Upper lobe of right lung (tissue), 1 donor: ENCODE data around the gene EDEM3. TPM values are rescaled to one million over a fixed set of nuclear protein-coding genes. Genes with fewer than 3 reads are reported as not detected.

Experiments used
- ATAC-seq: fragments of 200-7000 bp; cut with Tn5 transposase; one replicate; pipeline ENCODE4 v1.9.1; 2020; ENCODE audit warnings: mild to moderate bottlenecking, moderate library complexity
- DNase-seq: peaks from one replicate; pipeline ENCODE4 v3.0.0-alpha.2; 2020
- H3K27ac ChIP-seq: fragments of 200-600 bp; one replicate; pipeline ENCODE4 v1.8.0; 2022
- H3K27me3 ChIP-seq: fragments of 200-600 bp; one replicate; pipeline ENCODE4 v1.8.0; 2022; ENCODE audit warnings: mild to moderate bottlenecking
- H3K36me3 ChIP-seq: fragments of 200-600 bp; one replicate; pipeline ENCODE4 v1.8.0; 2022
- H3K4me1 ChIP-seq: fragments of 200-600 bp; one replicate; pipeline ENCODE4 v1.8.0; 2022
- H3K4me3 ChIP-seq: fragments of 200-600 bp; one replicate; pipeline ENCODE4 v1.8.0; 2022; ENCODE audit warnings: mild to moderate bottlenecking
- H3K9me3 ChIP-seq: fragments of 200-600 bp; one replicate; pipeline ENCODE4 v1.8.0; 2022
- intact Hi-C: fragments of 100-400 bp; cut with DNase I; formaldehyde crosslinking; loops from one replicate; pipeline ENCODE4 v1.11.0; 2022
- total RNA-seq: library from RNA; stranded (reverse); fragmentation: NEBNext Ultra II Directional; extraction: Animal tissue kit (Norgen Biotek cat#: 25700); gene quantifications from one replicate; pipeline ENCODE4 v1.2.1, GENCODE V29; 2021
- TF ChIP-seq, protein P1 (sequence below): fragments of 200-600 bp; IDR thresholded peaks from one replicate; pipeline ENCODE4 v1.8.0; 2022; ENCODE audit warnings: antibody characterized with exemption
- donor health status: DM: no; HTN: yes; CAD: no; lungs with severe emphysema.

Gene EDEM3
- total RNA-seq, 1 donor from 2014 or later = 43.6 TPM

DNA sequence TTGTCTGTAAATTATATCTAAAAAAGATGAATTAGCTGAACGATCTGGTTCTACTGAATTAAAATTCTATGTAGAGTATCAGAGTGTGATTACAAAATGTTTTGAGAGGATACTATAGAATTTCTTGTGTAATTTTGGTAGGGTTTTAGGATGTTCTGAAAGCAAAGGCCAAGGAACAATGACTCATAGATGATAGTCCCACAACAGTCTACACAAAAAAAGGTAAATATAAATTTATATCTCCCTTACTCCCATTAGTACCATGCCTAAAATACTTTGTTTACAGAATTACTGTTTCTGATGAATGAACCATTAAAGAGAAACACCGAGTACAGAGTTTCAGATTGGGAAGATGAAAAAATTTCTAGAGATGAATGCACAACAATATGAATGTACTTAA lies 9.5 kb downstream of the EDEM3 start:
- Histone ChIP-seq H3K36me3 (no peaks in the 10 kb centered on the region), H3K27ac (no peak overlapping the region), H3K4me1 (peaks cover 23% of the 10 kb centered on the region), H3K9me3 (no peaks in the 10 kb centered on the region), H3K4me3 (no peak overlapping the region), H3K27me3 (no peaks in the 10 kb centered on the region)
- TF ChIP-seq, protein P1, sequence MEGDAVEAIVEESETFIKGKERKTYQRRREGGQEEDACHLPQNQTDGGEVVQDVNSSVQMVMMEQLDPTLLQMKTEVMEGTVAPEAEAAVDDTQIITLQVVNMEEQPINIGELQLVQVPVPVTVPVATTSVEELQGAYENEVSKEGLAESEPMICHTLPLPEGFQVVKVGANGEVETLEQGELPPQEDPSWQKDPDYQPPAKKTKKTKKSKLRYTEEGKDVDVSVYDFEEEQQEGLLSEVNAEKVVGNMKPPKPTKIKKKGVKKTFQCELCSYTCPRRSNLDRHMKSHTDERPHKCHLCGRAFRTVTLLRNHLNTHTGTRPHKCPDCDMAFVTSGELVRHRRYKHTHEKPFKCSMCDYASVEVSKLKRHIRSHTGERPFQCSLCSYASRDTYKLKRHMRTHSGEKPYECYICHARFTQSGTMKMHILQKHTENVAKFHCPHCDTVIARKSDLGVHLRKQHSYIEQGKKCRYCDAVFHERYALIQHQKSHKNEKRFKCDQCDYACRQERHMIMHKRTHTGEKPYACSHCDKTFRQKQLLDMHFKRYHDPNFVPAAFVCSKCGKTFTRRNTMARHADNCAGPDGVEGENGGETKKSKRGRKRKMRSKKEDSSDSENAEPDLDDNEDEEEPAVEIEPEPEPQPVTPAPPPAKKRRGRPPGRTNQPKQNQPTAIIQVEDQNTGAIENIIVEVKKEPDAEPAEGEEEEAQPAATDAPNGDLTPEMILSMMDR = no peak
- ATAC-seq = no peak
- no peak for DNase-seq
- intact Hi-C loops = no loop called here

DNA sequence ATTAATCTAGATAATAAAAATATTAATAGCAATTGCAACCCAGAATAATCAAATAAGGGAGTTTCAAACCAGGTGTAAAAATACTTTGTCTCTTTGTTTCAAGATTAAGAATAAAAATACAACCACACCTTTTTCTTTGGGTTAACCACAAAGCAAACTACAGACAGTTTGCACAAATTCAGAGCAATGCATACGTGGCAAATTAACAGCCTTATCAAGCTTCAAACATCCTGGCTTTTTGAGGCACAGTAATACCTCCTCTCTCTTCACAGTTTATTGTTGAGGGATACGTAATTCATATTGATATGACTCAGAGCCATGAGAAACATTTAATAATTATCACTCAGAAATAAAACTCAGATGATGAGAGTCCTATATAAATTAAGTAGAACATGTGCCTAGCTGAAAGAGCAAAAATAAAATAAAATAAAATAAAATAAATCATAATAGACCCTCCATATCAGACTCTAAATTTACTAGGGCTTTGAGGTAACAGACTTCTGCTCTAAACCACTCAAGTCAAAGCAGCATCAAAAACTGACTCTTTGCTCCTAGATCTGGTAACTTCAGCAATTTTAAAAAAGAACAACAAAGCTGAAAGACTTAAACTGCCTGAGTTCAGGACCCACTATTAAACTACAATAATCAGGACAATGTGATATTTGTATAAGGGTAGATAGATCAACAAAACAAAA lies 11.4 kb downstream of the EDEM3 start:
- H3K4me1 ChIP-seq = peaks cover 28% of the 10 kb centered on the region
- TF ChIP-seq, protein P1 = no peak
- H3K4me3 ChIP-seq = no peak overlapping the region
- H3K9me3 ChIP-seq = no peaks in the 10 kb centered on the region
- intact Hi-C loops = no loop called here
- no peaks in the 10 kb centered on the region for H3K36me3 ChIP-seq
- no peaks in the 10 kb centered on the region for H3K27me3 ChIP-seq
- DNase-seq = no peak
- no peak for ATAC-seq
- no peak overlapping the region for H3K27ac ChIP-seq

DNA sequence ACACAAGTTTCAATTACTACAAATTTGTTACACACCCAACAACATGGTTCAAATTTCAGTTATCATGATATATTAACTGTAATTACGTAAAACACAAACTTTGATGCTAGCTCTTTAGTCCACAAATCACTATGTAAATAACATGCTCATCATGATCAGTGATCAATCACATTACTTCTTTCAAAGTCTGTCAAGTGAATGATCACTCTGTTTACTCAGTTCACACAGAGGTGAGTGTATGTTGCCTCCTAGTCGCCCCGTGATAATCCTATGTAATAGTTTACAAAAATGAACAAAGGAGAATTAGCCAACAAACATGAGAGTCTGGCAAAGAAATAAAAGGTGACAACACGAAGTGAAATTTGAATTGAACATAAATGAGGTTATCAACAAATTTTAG lies 14.3 kb downstream of the EDEM3 start:
- Histone ChIP-seq H3K27ac (no peak overlapping the region), H3K4me3 (no peak overlapping the region), H3K36me3 (peaks cover 20% of the 10 kb centered on the region), H3K27me3 (no peaks in the 10 kb centered on the region), H3K4me1 (peaks cover 11% of the 10 kb centered on the region), H3K9me3 (no peaks in the 10 kb centered on the region)
- no peak for ATAC-seq
- DNase-seq = no peak
- intact Hi-C loops = no loop called here
- TF ChIP-seq, protein P1 = no peak

DNA sequence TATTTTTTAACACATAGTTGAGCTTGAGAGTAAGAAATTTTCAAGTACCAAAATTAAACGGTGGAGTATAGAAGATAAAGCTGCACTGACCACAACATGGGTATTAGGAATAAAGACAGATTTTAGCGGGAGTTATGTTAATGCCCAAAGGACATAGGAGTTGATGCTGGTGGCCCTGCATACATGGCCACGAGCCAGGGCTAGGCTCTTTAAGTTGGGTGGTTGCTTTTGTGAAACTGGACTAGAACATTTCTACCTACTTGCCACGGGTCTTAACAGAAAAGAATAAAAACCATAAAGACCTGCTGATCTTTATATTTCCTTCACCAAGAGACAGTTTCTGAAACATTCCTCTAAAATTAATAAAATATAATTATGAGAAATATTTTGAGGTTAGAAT lies 14.9 kb downstream of the EDEM3 start:
- Histone ChIP-seq H3K9me3 (no peaks in the 10 kb centered on the region), H3K27ac (no peak overlapping the region), H3K36me3 (peaks cover 26% of the 10 kb centered on the region), H3K4me3 (no peak overlapping the region), H3K27me3 (no peaks in the 10 kb centered on the region), H3K4me1 (peaks cover 5% of the 10 kb centered on the region)
- ATAC-seq (no peak), DNase-seq (no peak)
- TF ChIP-seq, protein P1 = no peak
- intact Hi-C loops = no loop called here

DNA sequence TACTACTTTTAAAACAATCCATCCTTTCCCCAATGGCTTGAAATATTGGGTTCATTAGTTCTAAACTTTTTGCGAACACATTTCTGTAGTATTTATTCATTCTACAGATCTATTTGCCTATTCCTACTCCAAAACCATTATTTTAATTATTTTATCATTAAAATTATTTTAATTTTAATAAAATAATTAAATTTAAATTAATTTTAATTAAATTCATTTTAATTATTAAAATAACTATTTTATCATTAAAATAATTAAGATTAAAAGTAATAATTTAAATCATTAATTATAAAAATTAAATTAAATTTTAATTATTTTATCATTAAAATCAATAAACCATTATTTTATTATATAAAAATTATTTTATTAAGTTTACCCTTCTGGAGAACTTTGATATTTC lies 15.6 kb downstream of the EDEM3 start:
- no peak overlapping the region for H3K4me3 ChIP-seq
- no peak for DNase-seq
- TF ChIP-seq, protein P1 = no peak
- ATAC-seq = no peak
- H3K4me1 ChIP-seq = peaks cover 5% of the 10 kb centered on the region
- peaks cover 32% of the 10 kb centered on the region for H3K36me3 ChIP-seq
- no peak overlapping the region for H3K27ac ChIP-seq
- H3K9me3 ChIP-seq = no peaks in the 10 kb centered on the region
- intact Hi-C loops = no loop called here
- H3K27me3 ChIP-seq = no peaks in the 10 kb centered on the region

DNA sequence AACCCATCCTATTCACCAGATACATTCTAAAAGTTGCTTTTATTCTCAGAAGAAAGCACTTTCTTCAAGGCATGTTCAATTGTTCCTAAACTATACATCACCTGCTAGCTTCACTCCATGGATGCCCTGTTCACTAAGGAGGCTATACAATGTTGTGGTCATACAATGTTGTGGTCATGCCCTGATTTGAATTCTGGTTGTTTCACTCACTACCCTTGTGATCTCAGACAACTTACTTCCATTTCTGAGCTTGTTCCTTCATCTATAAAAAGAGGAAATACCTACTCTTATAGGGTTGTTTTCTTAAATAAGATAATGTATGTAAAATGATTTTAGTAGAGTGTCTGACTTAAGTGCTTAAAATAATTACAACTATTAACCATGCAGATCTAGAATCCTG lies 19.7 kb downstream of the EDEM3 start:
- peaks cover 61% of the 10 kb centered on the region for H3K36me3 ChIP-seq
- ATAC-seq = no peak
- peaks cover 5% of the 10 kb centered on the region for H3K4me1 ChIP-seq
- intact Hi-C loops = no loop called here
- H3K27me3 ChIP-seq = no peaks in the 10 kb centered on the region
- no peak for DNase-seq
- no peaks in the 10 kb centered on the region for H3K9me3 ChIP-seq
- no peak overlapping the region for H3K27ac ChIP-seq
- TF ChIP-seq, protein P1 = no peak
- H3K4me3 ChIP-seq = no peak overlapping the region
